Activated naive CD4-positive, alpha-beta T cell treated with anti-CD3 and anti-CD28 coated beads, Interleukin-2, amount 10 ng/mL, durations not matched to agents 7 days and 5 days (primary cell): Measurements from ENCODE around the gene FOXP1.

Experiments used
- CTCF ChIA-PET: fragments of 350-600 bp; sonication (Branson Sonifier 250); formaldehyde crosslinking; loops from one replicate; lab custom pipeline; 2021; ENCODE audit warnings: antibody characterized with exemption; lab: Charles Lee
- DNase-seq: peaks from one replicate; pipeline ENCODE4 v3.0.0-alpha.2; 2020
- H3K27ac Mint-ChIP-seq: one replicate; pipeline ENCODE4 v1.8.0; 2021; ENCODE audit warnings: mild to moderate bottlenecking, moderate library complexity, mixed read lengths
- H3K27me3 Mint-ChIP-seq: one replicate; pipeline ENCODE4 v1.8.0; 2021; ENCODE audit warnings: mild to moderate bottlenecking, mixed read lengths
- H3K36me3 Mint-ChIP-seq: one replicate; pipeline ENCODE4 v1.8.0; 2021; ENCODE audit warnings: mixed read lengths
- H3K4me1 Mint-ChIP-seq: one replicate; pipeline ENCODE4 v1.8.0; 2021; ENCODE audit warnings: mixed read lengths
- H3K4me3 Mint-ChIP-seq: one replicate; pipeline ENCODE4 v1.8.0; 2021; ENCODE audit warnings: mild to moderate bottlenecking, moderate library complexity, mixed read lengths
- H3K9me3 Mint-ChIP-seq: one replicate; pipeline ENCODE4 v1.8.0; 2021; ENCODE audit warnings: mixed read lengths

FOXP1 gene

GRCh38 chr3:71087143-71088018 is 496.1 kb downstream of the FOXP1 start:
- H3K27ac Mint-ChIP-seq, result peak overlapping the region; percentile 92
- peaks cover 82% of the 10 kb centered on the region for H3K4me1 Mint-ChIP-seq
- CTCF ChIA-PET, result interaction anchor here (0.6 to 1.2 kb wide), 5 partner anchors 9 to 637 kb away, joined by 3 to 4 read pairs (median 3); no protein-coding TSS in a partner anchor
- peaks cover 10% of the 10 kb centered on the region for H3K9me3 Mint-ChIP-seq
- H3K36me3 Mint-ChIP-seq, result peaks cover 55% of the 10 kb centered on the region
- peak overlapping the region; percentile 5 for H3K4me3 Mint-ChIP-seq
- peak; percentile 65 for DNase-seq
- no peaks in the 10 kb centered on the region for H3K27me3 Mint-ChIP-seq

GRCh38 chr3:71086777-71087142 is 496.8 kb downstream of the FOXP1 start:
- peak overlapping the region; percentile 5 for H3K4me3 Mint-ChIP-seq
- H3K4me1 Mint-ChIP-seq, result peaks cover 81% of the 10 kb centered on the region
- no peaks in the 10 kb centered on the region for H3K27me3 Mint-ChIP-seq
- H3K9me3 Mint-ChIP-seq, result peaks cover 10% of the 10 kb centered on the region
- peaks cover 55% of the 10 kb centered on the region for H3K36me3 Mint-ChIP-seq
- CTCF ChIA-PET, result interaction anchor here (0.6 to 1.2 kb wide), 6 partner anchors 8 to 638 kb away, joined by 3 to 4 read pairs (median 3); no protein-coding TSS in a partner anchor
- DNase-seq, result no peak
- peak overlapping the region; percentile 92 for H3K27ac Mint-ChIP-seq

GRCh38 chr3:71083726-71084131 is 499.8 kb downstream of the FOXP1 start:
- no peak for DNase-seq
- Mint-ChIP-seq H3K4me3 (no peak overlapping the region), H3K27me3 (no peaks in the 10 kb centered on the region), H3K27ac (no peak overlapping the region), H3K9me3 (peaks cover 8% of the 10 kb centered on the region), H3K4me1 (peaks cover 87% of the 10 kb centered on the region), H3K36me3 (peaks cover 54% of the 10 kb centered on the region)
- CTCF ChIA-PET, result interaction anchor here (0.9 to 1.0 kb wide), 2 partner anchors 8 to 13 kb away, joined by 3 to 5 read pairs; no protein-coding TSS in a partner anchor

GRCh38 chr3:71082833-71083232 is 500.7 kb downstream of the FOXP1 start:
- no peaks in the 10 kb centered on the region for H3K27me3 Mint-ChIP-seq
- H3K4me3 Mint-ChIP-seq, result no peak overlapping the region
- H3K4me1 Mint-ChIP-seq, result peaks cover 87% of the 10 kb centered on the region
- DNase-seq, result no peak
- CTCF ChIA-PET, result no interaction called here
- peaks cover 52% of the 10 kb centered on the region for H3K36me3 Mint-ChIP-seq
- H3K27ac Mint-ChIP-seq, result peak overlapping the region; percentile 71
- H3K9me3 Mint-ChIP-seq, result peaks cover 8% of the 10 kb centered on the region

- H3K27ac Mint-ChIP-seq, result peak overlapping the region; percentile 1
- H3K4me3 Mint-ChIP-seq, result no peak overlapping the region
- no peak for DNase-seq
- H3K27me3 Mint-ChIP-seq, result no peaks in the 10 kb centered on the region
- CTCF ChIA-PET, result no interaction called here
- H3K4me1 Mint-ChIP-seq, result peaks cover 85% of the 10 kb centered on the region
- peaks cover 57% of the 10 kb centered on the region for H3K36me3 Mint-ChIP-seq
- H3K9me3 Mint-ChIP-seq, result peaks cover 8% of the 10 kb centered on the region
Measured at GRCh38 chr3:71080517-71081083, 502.9 kb downstream of the FOXP1 start.

GRCh38 chr3:71078723-71079525 is 504.6 kb downstream of the FOXP1 start:
- CTCF ChIA-PET, result interaction anchor here (0.7 to 2.2 kb wide), 2 partner anchors 8 to 11 kb away, joined by 3 to 8 read pairs; no protein-coding TSS in a partner anchor
- Mint-ChIP-seq H3K27ac (peak overlapping the region; percentile 66), H3K4me1 (peaks cover 76% of the 10 kb centered on the region), H3K36me3 (peaks cover 57% of the 10 kb centered on the region), H3K27me3 (no peaks in the 10 kb centered on the region), H3K9me3 (peaks cover 8% of the 10 kb centered on the region), H3K4me3 (no peak overlapping the region)
- peak; percentile 45 for DNase-seq

- H3K9me3 Mint-ChIP-seq, result peaks cover 2% of the 10 kb centered on the region
- CTCF ChIA-PET, result interaction anchor here (0.7 to 2.2 kb wide), 3 partner anchors 9 to 67 kb away, joined by 3 to 8 read pairs (median 3); no protein-coding TSS in a partner anchor
Measured at GRCh38 chr3:71078199-71078598, 505.3 kb downstream of the FOXP1 start.

GRCh38 chr3:71077070-71077469 is 506.5 kb downstream of the FOXP1 start:
- Mint-ChIP-seq H3K27ac (no peak overlapping the region), H3K36me3 (peaks cover 48% of the 10 kb centered on the region), H3K4me3 (no peak overlapping the region), H3K4me1 (peaks cover 71% of the 10 kb centered on the region), H3K27me3 (no peaks in the 10 kb centered on the region), H3K9me3 (no peaks in the 10 kb centered on the region)
- DNase-seq, result no peak
- CTCF ChIA-PET, result interaction anchor here (1.1 to 2.2 kb wide), 3 partner anchors 9 to 66 kb away, joined by 3 to 8 read pairs (median 4); no protein-coding TSS in a partner anchor

More at GRCh38 chr3:71078199-71078598, 505.3 kb downstream of the FOXP1 start:
- peaks cover 76% of the 10 kb centered on the region for H3K4me1 Mint-ChIP-seq
- no peak for DNase-seq
- no peaks in the 10 kb centered on the region for H3K27me3 Mint-ChIP-seq
- peak overlapping the region; percentile 68 for H3K27ac Mint-ChIP-seq
- no peak overlapping the region for H3K4me3 Mint-ChIP-seq
- peaks cover 57% of the 10 kb centered on the region for H3K36me3 Mint-ChIP-seq

- H3K27ac Mint-ChIP-seq, result peak overlapping the region; percentile 30
- H3K4me1 Mint-ChIP-seq, result peaks cover 70% of the 10 kb centered on the region
- H3K36me3 Mint-ChIP-seq, result peaks cover 48% of the 10 kb centered on the region
- no peaks in the 10 kb centered on the region for H3K9me3 Mint-ChIP-seq
- CTCF ChIA-PET, result interaction anchor here (1.1 to 1.4 kb wide), 2 partner anchors 54 to 66 kb away, joined by 3 to 4 read pairs; no protein-coding TSS in a partner anchor
- DNase-seq, result no peak
- no peak overlapping the region for H3K4me3 Mint-ChIP-seq
- H3K27me3 Mint-ChIP-seq, result no peaks in the 10 kb centered on the region
Measured at GRCh38 chr3:71076361-71077002, 507.0 kb downstream of the FOXP1 start.

- Mint-ChIP-seq H3K36me3 (peaks cover 38% of the 10 kb centered on the region), H3K4me1 (peaks cover 69% of the 10 kb centered on the region)
- CTCF ChIA-PET, result no interaction called here
Measured at GRCh38 chr3:71075494-71075893, 508.0 kb downstream of the FOXP1 start.

GRCh38 chr3:71074423-71074822 is 509.1 kb downstream of the FOXP1 start:
- no peak overlapping the region for H3K27ac Mint-ChIP-seq
- H3K9me3 Mint-ChIP-seq, result no peaks in the 10 kb centered on the region
- no peak overlapping the region for H3K4me3 Mint-ChIP-seq
- H3K4me1 Mint-ChIP-seq, result peaks cover 69% of the 10 kb centered on the region
- CTCF ChIA-PET, result no interaction called here
- H3K36me3 Mint-ChIP-seq, result peaks cover 35% of the 10 kb centered on the region
- H3K27me3 Mint-ChIP-seq, result no peaks in the 10 kb centered on the region
- no peak for DNase-seq

More at GRCh38 chr3:71075494-71075893, 508.0 kb downstream of the FOXP1 start:
- H3K27ac Mint-ChIP-seq, result no peak overlapping the region
- H3K27me3 Mint-ChIP-seq, result no peaks in the 10 kb centered on the region
- DNase-seq, result no peak
- H3K9me3 Mint-ChIP-seq, result no peaks in the 10 kb centered on the region
- H3K4me3 Mint-ChIP-seq, result no peak overlapping the region

- Mint-ChIP-seq H3K4me1 (peaks cover 67% of the 10 kb centered on the region), H3K36me3 (peaks cover 35% of the 10 kb centered on the region), H3K27me3 (no peaks in the 10 kb centered on the region), H3K4me3 (no peak overlapping the region), H3K9me3 (no peaks in the 10 kb centered on the region), H3K27ac (no peak overlapping the region)
- DNase-seq, result no peak
- CTCF ChIA-PET, result interaction anchor here (0.6 kb wide), 1 partner anchor 19 kb away, joined by 3 read pairs; no protein-coding TSS in a partner anchor
Measured at GRCh38 chr3:71072986-71073385, 510.5 kb downstream of the FOXP1 start.

- CTCF ChIA-PET, result interaction anchor here (1.7 kb wide), 1 partner anchor 152 kb away, joined by 4 read pairs; no protein-coding TSS in a partner anchor
- Mint-ChIP-seq H3K27me3 (no peaks in the 10 kb centered on the region), H3K4me3 (no peak overlapping the region), H3K9me3 (no peaks in the 10 kb centered on the region), H3K4me1 (peaks cover 67% of the 10 kb centered on the region), H3K36me3 (peaks cover 30% of the 10 kb centered on the region), H3K27ac (peak overlapping the region; percentile 26)
- no peak for DNase-seq
Measured at GRCh38 chr3:71072287-71072686, 511.2 kb downstream of the FOXP1 start.
